OCI-LY1 (cell line): ENCODE results near the gene MAPKAPK3.

Experiments
- H2AFZ ChIP-seq: fragments of 200-600 bp; sonication (generic), shearing (Covaris generic); 2 replicates; pipeline ENCODE4 v1.6.0; 2014; ENCODE audit warnings: antibody characterized with exemption, mild to moderate bottlenecking, low read length
- H3F3A ChIP-seq: fragments of 200-600 bp; sonication (generic), shearing (Covaris generic); 2 replicates; pipeline ENCODE4 v1.6.0; 2014; ENCODE audit warnings: mild to moderate bottlenecking, antibody characterized with exemption, low read length, moderate library complexity; ENCODE audit not compliant: insufficient read depth
- H3K27ac ChIP-seq: fragments of 200-600 bp; sonication (generic); 2 replicates; pipeline ENCODE4 v1.5.1; 2014; ENCODE audit warnings: low read length, mixed run types, mild to moderate bottlenecking, low read depth; ENCODE audit not compliant: poor library complexity, severe bottlenecking
- H3K27me3 ChIP-seq: fragments of 200-600 bp; sonication (generic); 2 replicates; pipeline ENCODE4 v1.6.0; 2014; ENCODE audit warnings: antibody characterized with exemption, mild to moderate bottlenecking, low read length, moderate library complexity; ENCODE audit not compliant: insufficient read depth
- H3K36me3 ChIP-seq: fragments of 200-600 bp; sonication (generic); 2 replicates; pipeline ENCODE4 v1.6.1; 2014; ENCODE audit warnings: mild to moderate bottlenecking, antibody characterized with exemption, low read length, moderate library complexity, mixed read lengths; ENCODE audit not compliant: insufficient read depth
- H3K4me1 ChIP-seq: fragments of 200-600 bp; sonication (generic); 2 replicates; pipeline ENCODE4 v1.5.1; 2014; ENCODE audit warnings: mild to moderate bottlenecking, low read length, moderate library complexity; ENCODE audit not compliant: insufficient read depth, severe bottlenecking
- H3K4me2 ChIP-seq: fragments of 200-600 bp; sonication (generic), shearing (Covaris generic); 2 replicates; pipeline ENCODE4 v1.6.1; 2014; ENCODE audit warnings: low read length
- H3K4me3 ChIP-seq: fragments of 200-600 bp; sonication (generic); 2 replicates; pipeline ENCODE4 v1.5.1; 2014; ENCODE audit warnings: low read length, low read depth, mild to moderate bottlenecking, mixed read lengths; ENCODE audit not compliant: poor library complexity, severe bottlenecking
- H3K79me2 ChIP-seq: fragments of 200-600 bp; shearing (Covaris generic); 2 replicates; pipeline ENCODE4 v1.6.1; 2016; ENCODE audit warnings: mixed run types, low read length, mixed read lengths; ENCODE audit not compliant: insufficient read depth
- H3K9ac ChIP-seq: fragments of 200-600 bp; sonication (generic), shearing (Covaris generic); 2 replicates; pipeline ENCODE4 v1.6.1; 2014; ENCODE audit warnings: mild to moderate bottlenecking, low read length, mixed read lengths
- H3K9me2 ChIP-seq: fragments of 200-600 bp; sonication (generic), shearing (Covaris generic); 2 replicates; pipeline ENCODE4 v1.6.1; 2014; ENCODE audit warnings: low read depth, mild to moderate bottlenecking, low read length, mixed read lengths
- H3K9me3 ChIP-seq: fragments of 200-600 bp; shearing (Covaris generic); 2 replicates; pipeline ENCODE4 v1.6.1; 2014; ENCODE audit warnings: low read length, mixed read lengths
- H4K20me1 ChIP-seq: fragments of 200-600 bp; sonication (generic), shearing (Covaris generic); 2 replicates; pipeline ENCODE4 v1.6.0; 2016; ENCODE audit warnings: mild to moderate bottlenecking, low read length; ENCODE audit not compliant: insufficient read depth
- CTCF ChIP-seq: fragments of 200-600 bp; sonication (generic), shearing (Covaris generic); IDR thresholded peaks from 2 replicates; pipeline ENCODE4 v1.5.1; 2017; ENCODE audit warnings: mild to moderate bottlenecking, antibody characterized with exemption, low read length, moderate library complexity, mixed read lengths
- EZH2 ChIP-seq: fragments of 200-600 bp; sonication (generic), shearing (Covaris generic); IDR thresholded peaks from 2 replicates; pipeline ENCODE4 v1.8.0; 2017; ENCODE audit warnings: borderline replicate concordance, mixed run types, mild to moderate bottlenecking, antibody characterized with exemption, low read length, moderate library complexity, mixed read lengths

MAPKAPK3 gene

DNA sequence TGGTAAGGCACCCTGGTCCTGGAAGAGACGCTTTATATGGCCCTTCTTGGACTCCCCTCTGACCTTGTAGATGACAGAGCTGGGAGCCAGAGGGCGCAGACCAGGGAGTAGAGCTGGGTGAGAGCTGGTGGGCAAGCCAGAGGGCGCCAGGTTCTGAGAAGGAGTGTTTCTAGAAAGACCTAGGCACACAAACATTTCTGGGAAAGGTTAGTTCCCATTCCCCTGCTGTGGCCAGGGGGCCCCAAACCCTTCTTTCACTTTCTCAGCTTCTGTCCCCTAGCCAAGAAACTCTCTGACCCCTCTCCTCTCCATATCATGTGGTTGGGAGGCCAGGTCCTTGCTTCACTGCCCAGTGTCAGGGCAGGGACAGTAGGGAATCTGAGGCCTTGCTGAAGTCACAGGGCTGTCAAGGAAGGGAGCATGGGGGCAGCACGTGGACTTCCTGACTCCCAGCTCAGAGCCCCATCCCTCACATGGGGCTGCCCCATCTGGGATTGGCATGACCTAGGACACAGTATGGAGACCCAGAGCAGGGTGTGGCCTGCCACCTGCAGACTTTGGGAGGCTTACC is 44.1 kb upstream of the MAPKAPK3 start:
- Histone ChIP-seq H3K4me2 (no peak overlapping the region), H3K9me2 (no peaks in the 10 kb centered on the region), H3K36me3 (no peaks in the 10 kb centered on the region), H4K20me1 (no peaks in the 10 kb centered on the region), H3K27ac (no peak overlapping the region), H2AFZ (no peak overlapping the region), H3K9ac (no peak overlapping the region), H3K4me3 (no peak overlapping the region), H3K79me2 (no peaks in the 10 kb centered on the region), H3K9me3 (no peaks in the 10 kb centered on the region), H3K27me3 (no peaks in the 10 kb centered on the region), H3F3A (no peaks in the 10 kb centered on the region), H3K4me1 (peaks cover 19% of the 10 kb centered on the region)
- TF ChIP-seq CTCF (no peak), EZH2 (no peak)

DNA sequence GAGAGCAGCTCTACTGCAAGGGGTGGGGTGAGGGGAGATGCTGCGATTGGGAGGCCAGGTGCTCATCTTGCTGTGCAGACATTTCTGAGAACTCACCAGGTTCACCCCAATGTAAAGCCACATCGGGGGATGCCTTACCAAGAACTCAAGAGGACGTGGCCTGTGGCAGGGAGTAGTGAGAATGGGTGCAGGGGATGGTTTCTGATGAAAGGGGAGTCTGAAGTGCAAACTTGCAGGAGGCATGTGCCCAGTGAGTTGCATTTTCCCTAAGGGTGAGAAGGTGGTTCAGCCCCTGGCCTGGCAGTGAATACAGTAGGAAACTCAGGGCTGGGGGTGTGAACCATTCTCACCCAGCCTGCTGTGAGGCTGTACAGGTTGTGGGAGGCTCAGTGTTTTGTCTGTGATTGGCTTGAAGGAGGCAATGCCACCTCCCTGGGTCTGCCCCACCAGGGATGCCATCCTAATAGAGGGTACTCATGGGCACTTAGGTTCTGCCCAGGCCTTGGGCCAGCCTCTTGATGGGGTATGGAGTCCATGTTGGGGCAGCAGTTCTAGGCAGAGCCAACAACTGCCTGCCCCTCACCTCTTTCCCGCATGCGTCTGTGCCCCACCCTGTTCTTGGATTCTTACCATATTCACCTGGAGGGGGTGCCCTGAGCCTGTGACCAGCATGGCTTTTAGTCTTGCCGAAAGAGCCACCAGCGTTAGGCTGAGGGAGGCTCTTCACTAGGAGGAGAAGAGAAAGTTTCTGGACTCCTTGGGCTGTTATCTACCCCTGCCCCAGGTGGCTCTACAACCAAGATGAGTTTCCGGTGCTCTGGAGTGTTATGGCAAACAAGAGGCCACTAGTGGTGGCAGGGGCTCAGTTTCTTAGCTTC is 43.1 kb upstream of the MAPKAPK3 start:
- H3K9me3 ChIP-seq: no peaks in the 10 kb centered on the region
- no peak overlapping the region for H2AFZ ChIP-seq
- peaks cover 9% of the 10 kb centered on the region for H3K4me1 ChIP-seq
- H4K20me1 ChIP-seq: no peaks in the 10 kb centered on the region
- no peaks in the 10 kb centered on the region for H3K9me2 ChIP-seq
- no peak overlapping the region for H3K4me3 ChIP-seq
- H3K4me2 ChIP-seq: no peak overlapping the region
- no peaks in the 10 kb centered on the region for H3F3A ChIP-seq
- H3K27ac ChIP-seq: no peak overlapping the region
- TF ChIP-seq EZH2: no peak
- no peak for TF ChIP-seq CTCF
- H3K9ac ChIP-seq: no peak overlapping the region
- H3K27me3 ChIP-seq: no peaks in the 10 kb centered on the region
- no peaks in the 10 kb centered on the region for H3K79me2 ChIP-seq
- no peaks in the 10 kb centered on the region for H3K36me3 ChIP-seq

GRCh38 chr3:50574444-50574831 is 42.5 kb upstream of the MAPKAPK3 start:
- H3K4me3 ChIP-seq: no peak overlapping the region
- no peaks in the 10 kb centered on the region for H3K9me2 ChIP-seq
- peaks cover 9% of the 10 kb centered on the region for H3K4me1 ChIP-seq
- H3K27ac ChIP-seq: no peak overlapping the region
- no peaks in the 10 kb centered on the region for H4K20me1 ChIP-seq
- H3K9me3 ChIP-seq: no peaks in the 10 kb centered on the region
- TF ChIP-seq EZH2 (no peak), CTCF (no peak)
- H3K27me3 ChIP-seq: no peaks in the 10 kb centered on the region
- no peak overlapping the region for H3K9ac ChIP-seq
- no peak overlapping the region for H3K4me2 ChIP-seq
- H3K36me3 ChIP-seq: no peaks in the 10 kb centered on the region
- H3F3A ChIP-seq: no peaks in the 10 kb centered on the region
- no peaks in the 10 kb centered on the region for H3K79me2 ChIP-seq
- no peak overlapping the region for H2AFZ ChIP-seq
